H1 (cell line): ENCODE results near the gene EXOC3L1. TPM values are rescaled to one million over a fixed set of nuclear protein-coding genes. Genes with fewer than 3 reads are reported as not detected.

Experiments used
- CTCF ChIA-PET: fragments of 300-600 bp; sonication (Branson Sonifier 250); formaldehyde crosslinking; loops from one replicate; lab custom pipeline; 2021; ENCODE audit not compliant: partially characterized antibody; lab: Charles Lee
- POLR2A ChIA-PET: fragments of 300-600 bp; sonication (Branson Sonifier 250); formaldehyde crosslinking; loops from one replicate; lab custom pipeline; 2021; ENCODE audit warnings: inconsistent platforms; ENCODE audit not compliant: partially characterized antibody; lab: Charles Lee
- DNase-seq, 2 experiments: peaks; one replicate each; pipeline versions ENCODE4 v3.0.0 to v3.0.0-alpha.2; 2010 to 2022; ENCODE audit warnings: low spot score in 2 of 2, low read depth in 1 of 2, mixed read lengths in 1 of 2
- FAIRE-seq: peaks from 2 replicates; lab custom pipeline; 2011; peaks lifted over from hg19 to GRCh38; lab: Jason Lieb, UNC
- H2AFZ ChIP-seq: 2 replicates; pipeline ENCODE4 v1.8.1; 2012; ENCODE audit warnings: low read length, inconsistent platforms
- H2AK5ac ChIP-seq: 2 replicates; pipeline ENCODE4 v1.6.1; 2013; ENCODE audit warnings: low read depth, low read length
- H2BK120ac ChIP-seq: replicated peaks from 2 replicates; pipeline ENCODE3; 2013; ENCODE audit warnings: low read depth, low read length, inconsistent platforms
- H2BK12ac ChIP-seq: 2 replicates; pipeline ENCODE4 v1.6.1; 2013; ENCODE audit warnings: low read depth, low read length
- H2BK15ac ChIP-seq: 2 replicates; pipeline ENCODE4 v1.6.1; 2013; ENCODE audit warnings: low read length
- H2BK20ac ChIP-seq: 2 replicates; pipeline ENCODE4 v1.6.1; 2013; ENCODE audit warnings: low read length
- H2BK5ac ChIP-seq: 2 replicates; pipeline ENCODE4 v1.6.1; 2013; ENCODE audit warnings: low read depth, low read length
- H3K14ac ChIP-seq: 2 replicates; pipeline ENCODE4 v1.6.1; 2013; ENCODE audit warnings: inconsistent platforms; ENCODE audit not compliant: insufficient read length
- H3K18ac ChIP-seq: 2 replicates; pipeline ENCODE4 v1.6.1; 2013; ENCODE audit warnings: low read length; ENCODE audit errors: extremely low read depth
- H3K23ac ChIP-seq: 2 replicates; pipeline ENCODE4 v1.6.1; 2013; ENCODE audit warnings: inconsistent platforms; ENCODE audit not compliant: insufficient read length
- H3K23me2 ChIP-seq: 2 replicates; pipeline ENCODE4 v1.6.1; 2013; ENCODE audit warnings: low read depth, low read length
- H3K27ac ChIP-seq: 2 replicates; pipeline ENCODE4 v1.6.1; 2011; ENCODE audit warnings: low read depth, low read length, inconsistent platforms
- H3K27me3 ChIP-seq, 4 experiments: replicated peaks in 1 of 4; 1 replicate in 1 of 4; 2 replicates in 3 of 4; pipeline versions ENCODE4 v1.6.1 to v1.8.1; 2011 to 2013; ENCODE audit warnings: low read length in 3 of 4, mild to moderate bottlenecking in 3 of 4, inconsistent platforms in 2 of 4, mixed read lengths in 2 of 4, moderate library complexity in 1 of 4; ENCODE audit not compliant: control insufficient read depth in 3 of 4, insufficient read depth in 3 of 4; ENCODE audit errors: extremely low read depth in 1 of 4
- H3K36me3 ChIP-seq, 4 experiments: 2 replicates each; pipeline versions ENCODE4 v1.6.1 to v1.8.1; 2011 to 2013; ENCODE audit warnings: mild to moderate bottlenecking in 4 of 4, low read length in 3 of 4, moderate library complexity in 2 of 4, control low read depth in 1 of 4, inconsistent platforms in 1 of 4; ENCODE audit not compliant: insufficient read depth in 4 of 4, control insufficient read depth in 2 of 4
- H3K4ac ChIP-seq: replicated peaks from 2 replicates; pipeline ENCODE3; 2013; ENCODE audit warnings: low read length, low read depth, mixed read lengths, inconsistent platforms; ENCODE audit not compliant: insufficient read length
- H3K4me1 ChIP-seq, 4 experiments: replicated peaks in 1 of 4; 1 replicate in 1 of 4; 2 replicates in 3 of 4; pipeline versions ENCODE4 v1.6.1 to v1.8.1; 2011 to 2013; ENCODE audit warnings: low read length in 3 of 4, inconsistent platforms in 2 of 4, mixed read lengths in 1 of 4; ENCODE audit not compliant: insufficient read depth in 4 of 4, control insufficient read depth in 3 of 4
- H3K4me2 ChIP-seq, 2 experiments: 2 replicates each; pipeline versions ENCODE4 v1.6.1 to v1.8.1; 2011 to 2013; ENCODE audit warnings: low read depth in 2 of 2, low read length in 2 of 2, control low read depth in 1 of 2, inconsistent platforms in 1 of 2, mild to moderate bottlenecking in 1 of 2; ENCODE audit not compliant: insufficient read depth in 1 of 2
- H3K4me3 ChIP-seq, 4 experiments: fragments of 200-600, 300-600 bp in 1 of 4; sonication (generic), shearing (Covaris generic), sonication (Bioruptor Twin) in 1 of 4; 2 replicates each; pipeline versions ENCODE4 v1.5.1 to v1.8.1; 2011 to 2016; ENCODE audit warnings: low read length in 4 of 4, low read depth in 3 of 4, control low read depth in 2 of 4, inconsistent platforms in 2 of 4, mild to moderate bottlenecking in 2 of 4, mixed read lengths in 1 of 4, moderate library complexity in 1 of 4; ENCODE audit not compliant: insufficient read depth in 2 of 4; ENCODE audit errors: extremely low read depth in 1 of 4
- H3K56ac ChIP-seq: replicated peaks from 2 replicates; pipeline ENCODE3; 2013; ENCODE audit warnings: low read depth, mild to moderate bottlenecking, mixed read lengths, low read length, inconsistent platforms; ENCODE audit not compliant: insufficient read length
- H3K79me1 ChIP-seq: 2 replicates; pipeline ENCODE4 v1.6.1; 2013; ENCODE audit warnings: low read depth, low read length, control low read depth
- H3K79me2 ChIP-seq, 2 experiments: 2 replicates each; pipeline versions ENCODE4 v1.6.1 to v1.8.1; 2012 to 2013; ENCODE audit warnings: low read length in 2 of 2, mild to moderate bottlenecking in 2 of 2, inconsistent platforms in 1 of 2; ENCODE audit not compliant: insufficient read depth in 2 of 2, control insufficient read depth in 1 of 2
- H3K9ac ChIP-seq, 4 experiments: replicated peaks in 1 of 4; 1 replicate in 1 of 4; 2 replicates in 3 of 4; pipeline versions ENCODE4 v1.6.1 to v1.8.1; 2011 to 2013; ENCODE audit warnings: low read depth in 3 of 4, low read length in 3 of 4, control low read depth in 2 of 4, mild to moderate bottlenecking in 2 of 4, moderate library complexity in 2 of 4, inconsistent platforms in 1 of 4; ENCODE audit errors: extremely low read depth in 1 of 4
- H3K9me3 ChIP-seq, 2 experiments: 2 replicates each; pipeline versions ENCODE4 v1.6.1 to v1.8.1; 2012 to 2013; ENCODE audit warnings: mild to moderate bottlenecking in 2 of 2, moderate library complexity in 2 of 2, control low read depth in 1 of 2, inconsistent platforms in 1 of 2, low read depth in 1 of 2, low read length in 1 of 2, mixed read lengths in 1 of 2; ENCODE audit not compliant: insufficient read depth in 2 of 2
- H4K20me1 ChIP-seq, 2 experiments: replicated peaks in 1 of 2; 2 replicates each; pipeline versions ENCODE3 to v1.8.1; 2011 to 2013; ENCODE audit warnings: inconsistent platforms in 2 of 2, low read length in 2 of 2, mild to moderate bottlenecking in 1 of 2; ENCODE audit not compliant: insufficient read depth in 2 of 2, control insufficient read depth in 1 of 2
- H4K5ac ChIP-seq: 2 replicates; pipeline ENCODE4 v1.6.1; 2013; ENCODE audit warnings: low read length, low read depth, mixed read lengths, inconsistent platforms; ENCODE audit not compliant: insufficient read length
- H4K8ac ChIP-seq: 2 replicates; pipeline ENCODE4 v1.8.0; 2013; ENCODE audit warnings: mild to moderate bottlenecking, moderate library complexity, low read length, inconsistent platforms; ENCODE audit not compliant: insufficient read depth; ENCODE audit errors: extremely low read depth
- H4K91ac ChIP-seq: replicated peaks from 2 replicates; pipeline ENCODE3; 2013; ENCODE audit warnings: low read length, mixed read lengths, inconsistent platforms; ENCODE audit not compliant: insufficient read length
- BRCA1 ChIP-seq: IDR thresholded peaks from 2 replicates; pipeline ENCODE4 v1.6.1; 2012; ENCODE audit warnings: low read depth, low read length, improper control_type of control experiment
- CTBP2 ChIP-seq: IDR thresholded peaks from 2 replicates; pipeline ENCODE4 v1.7.0; 2011; ENCODE audit warnings: borderline replicate concordance, mild to moderate bottlenecking, moderate library complexity, mixed read lengths, low read length; ENCODE audit not compliant: insufficient read depth, insufficient read length
- CTCF ChIP-seq, 3 experiments: IDR thresholded peaks; 1 replicate in 2 of 3; 2 replicates in 1 of 3; pipeline versions ENCODE4 v1.5.1 to v1.6.1; 2011; ENCODE audit warnings: low read length in 3 of 3, mild to moderate bottlenecking in 3 of 3, inconsistent platforms in 2 of 3, low read depth in 1 of 3, moderate library complexity in 1 of 3; ENCODE audit not compliant: insufficient read depth in 1 of 3; ENCODE audit errors: control extremely low read depth in 1 of 3
- GTF2F1 ChIP-seq: IDR thresholded peaks from 2 replicates; pipeline ENCODE4 v1.6.1; 2012; ENCODE audit warnings: low read depth, low read length, improper control_type of control experiment, borderline replicate concordance
- JUND ChIP-seq: IDR thresholded peaks from 2 replicates; pipeline ENCODE4 v1.6.1; 2011; ENCODE audit warnings: mild to moderate bottlenecking, improper control_type of control experiment, low read length
- SIN3A ChIP-seq, 2 experiments: IDR thresholded peaks in 1 of 2; conservative IDR thresholded peaks in 1 of 2; 2 replicates each; pipeline ENCODE4 v1.6.1; 2011 to 2012; ENCODE audit warnings: low read length in 2 of 2, improper control_type of control experiment in 1 of 2, low read depth in 1 of 2, mild to moderate bottlenecking in 1 of 2
- TBP ChIP-seq: IDR thresholded peaks from 2 replicates; pipeline ENCODE4 v1.6.1; 2011; ENCODE audit warnings: low read depth, low read length, improper control_type of control experiment
- USF2 ChIP-seq: IDR thresholded peaks from 2 replicates; pipeline ENCODE4 v1.6.1; 2011; ENCODE audit warnings: low read length, improper control_type of control experiment
- WGBS, 2 experiments: shearing (Covaris generic) in 1 of 2; methylation state at CpG; one replicate each; pipeline versions ENCODE4 v1.1.6 to v1.1.7; 2013 to 2015; ENCODE audit warnings: low lambda C conversion rate in 2 of 2, mixed read lengths in 2 of 2, inconsistent platforms in 1 of 2, low coverage in 1 of 2, missing lambda C conversion rate in 1 of 2; ENCODE audit not compliant: insufficient replicate concordance in 2 of 2, insufficient coverage in 1 of 2, insufficient read length in 1 of 2; ENCODE audit errors: extremely low coverage in 1 of 2, missing lambda C conversion rate in 1 of 2; 5-methylcytosine and 5-hydroxymethylcytosine counted together
- polyA plus RNA-seq, 7 experiments: library from polyadenylated mRNA; depleted of rRNA in 3 of 7; stranded (reverse) in 5 of 7; unstranded in 2 of 7; fragments of >200 nt in 5 of 7; fragments of 200-250 nt in 2 of 7; gene quantifications; 1 replicate in 5 of 7; 2 replicates in 1 of 7; 4 replicates in 1 of 7; pipeline versions ENCODE4 v1.2.1 to v1.2.3, GENCODE V29; 2011 to 2013; ENCODE audit warnings: missing spikeins in 2 of 7, mixed read lengths in 2 of 7
- total RNA-seq: library from RNA; stranded (reverse); fragmentation: NEBNext Ultra II Directional; extraction: Animal tissue kit (Norgen Biotek cat#: 25700); gene quantifications from 2 replicates; pipeline ENCODE4 v1.2.1, GENCODE V29; 2021

EXOC3L1 gene
- total and polyA plus RNA-seq, 2 of the 8 experiments (the other 6 are each of a cell fraction or from before 2014, with no cell fraction given): 1.3 TPM

- Histone ChIP-seq H3K9ac (no peak overlapping the region; a peak in 1 of 7 replicates), H3K4ac (no peak overlapping the region), H3K36me3 (peaks cover 15 to 31% (median 29%) of the 10 kb centered on the region in 4 experiments; a peak in 7 of 8 replicates), H2BK5ac (no peak overlapping the region), H2AFZ (peak overlapping the region; percentile 74; the same call in 1 of the 2 replicates), H3K79me1 (no peaks in the 10 kb centered on the region; the same call in 1 of the 2 replicates), H2BK15ac (0 out of 2 replicates have a peak overlapping the region, but pooled peaks have one; percentile 14), H3K56ac (no peak overlapping the region), H3K23ac (no peak overlapping the region), H4K20me1 (peaks cover 3 to 10% of the 10 kb centered on the region in 2 experiments), H3K27me3 (no peaks in the 10 kb centered on the region; a peak in 4 of 7 replicates), H2AK5ac (no peak overlapping the region), H3K4me1 (peaks cover 0 to 6% (median 3%) of the 10 kb centered on the region in 4 experiments; a peak in 3 of 7 replicates), H3K4me2 (peak overlapping the region; percentile 74 to 92), H4K91ac (no peak overlapping the region), H4K8ac (no peak overlapping the region), H2BK12ac (no peak overlapping the region), H3K4me3 (peak overlapping the region; percentile 83 to 96 (median 94)), H3K23me2 (peaks cover 5% of the 10 kb centered on the region), H3K79me2 (peaks cover 0 to 13% of the 10 kb centered on the region in 2 experiments; a peak in 2 of 4 replicates), H3K18ac (no peak overlapping the region), H4K5ac (no peak overlapping the region), H2BK120ac (no peak overlapping the region), H2BK20ac (no peak overlapping the region), H3K14ac (no peak overlapping the region), H3K9me3 (no peaks in the 10 kb centered on the region), H3K27ac (no peak overlapping the region)
- POLR2A ChIA-PET: interaction anchor here (0.5 to 2.7 kb wide), 11 partner anchors 9 to 176 kb away, joined by 3 to 22 read pairs (median 8); partner anchors contain the start of genes EXOC3L1 and FHOD1
- DNase-seq: no peak
- CTCF ChIA-PET: interaction anchor here (0.7 to 3.9 kb wide), 17 partner anchors 8 to 248 kb away, joined by 3 to 25 read pairs (median 5); partner anchors contain the start of genes ELMO3 and NOL3
- WGBS, 2 experiments: 18% methylated on average over 12 of the region's 12 CpGs; no CpG with 5 or more reads in 1 of the 2 experiments
- no peak for FAIRE-seq
- no peak for TF ChIP-seq GTF2F1
- no peak for TF ChIP-seq CTBP2
- no peak for TF ChIP-seq TBP
- no peak for TF ChIP-seq BRCA1
- TF ChIP-seq USF2: no peak
- TF ChIP-seq JUND: no peak
- TF ChIP-seq SIN3A (conservative IDR thresholded peaks at IDR 0.05 in 1 of 2, IDR thresholded peaks at IDR 0.05 in 1 of 2; ENCODE audit: low read depth in 1 of 2, low read length in 2 of 2): no peak
- no peak for TF ChIP-seq CTCF (IDR thresholded peaks at IDR 0.05; ENCODE audit: control extremely low read depth in 1 of 3, insufficient read depth in 1 of 3, low read depth in 1 of 3, low read length in 3 of 3)
Observed at GRCh38 chr16:67226295-67226803, 36.4 kb upstream of the EXOC3L1 start.
